ENCODE results near the gene CHST15. TPM values are rescaled to one million over a fixed set of nuclear protein-coding genes. Genes with fewer than 3 reads are reported as not detected.

CHST15 gene
- total RNA-seq, 4 donors from 2014 or later: 43.2 to 104 (median 81.5) TPM

DNA sequence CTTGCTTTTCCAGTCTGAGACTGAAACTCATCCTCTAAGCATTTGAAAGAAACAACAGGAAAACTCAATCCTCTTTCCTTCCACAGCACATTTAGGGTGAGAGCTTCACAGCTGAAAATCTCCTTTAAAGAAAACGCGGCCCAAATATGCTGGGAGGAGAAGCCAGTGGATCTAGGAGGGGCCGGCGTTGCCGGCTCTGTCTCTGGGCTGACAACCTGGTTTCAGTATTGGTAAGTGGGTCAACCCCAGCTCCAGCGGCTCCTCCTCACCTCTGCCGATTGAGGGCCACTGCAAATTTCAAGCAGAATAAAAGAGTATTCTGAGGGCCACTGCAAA, 126.5 kb downstream of the CHST15 start:
- peaks cover 0 to 5% of the 10 kb centered on the region in 2 donors for H3K4me1 ChIP-seq
- H3K9me3 ChIP-seq: no peaks in the 10 kb centered on the region
- 67 to 74% methylated on average over 7 of the region's 7 CpGs for WGBS, 2 donors
- H3K27me3 ChIP-seq: peaks cover 8% of the 10 kb centered on the region
- no peak for DNase-seq
- H3K36me3 ChIP-seq: no peaks in the 10 kb centered on the region
- H3K4me3 ChIP-seq (replicated peaks in 1 of 3): no peak overlapping the region
- intact Hi-C loops (cut with DNase I): loop anchor here (2.0 kb wide), 1 partner anchor 384 kb away; no protein-coding TSS in a partner anchor
- TF ChIP-seq, protein P1, sequence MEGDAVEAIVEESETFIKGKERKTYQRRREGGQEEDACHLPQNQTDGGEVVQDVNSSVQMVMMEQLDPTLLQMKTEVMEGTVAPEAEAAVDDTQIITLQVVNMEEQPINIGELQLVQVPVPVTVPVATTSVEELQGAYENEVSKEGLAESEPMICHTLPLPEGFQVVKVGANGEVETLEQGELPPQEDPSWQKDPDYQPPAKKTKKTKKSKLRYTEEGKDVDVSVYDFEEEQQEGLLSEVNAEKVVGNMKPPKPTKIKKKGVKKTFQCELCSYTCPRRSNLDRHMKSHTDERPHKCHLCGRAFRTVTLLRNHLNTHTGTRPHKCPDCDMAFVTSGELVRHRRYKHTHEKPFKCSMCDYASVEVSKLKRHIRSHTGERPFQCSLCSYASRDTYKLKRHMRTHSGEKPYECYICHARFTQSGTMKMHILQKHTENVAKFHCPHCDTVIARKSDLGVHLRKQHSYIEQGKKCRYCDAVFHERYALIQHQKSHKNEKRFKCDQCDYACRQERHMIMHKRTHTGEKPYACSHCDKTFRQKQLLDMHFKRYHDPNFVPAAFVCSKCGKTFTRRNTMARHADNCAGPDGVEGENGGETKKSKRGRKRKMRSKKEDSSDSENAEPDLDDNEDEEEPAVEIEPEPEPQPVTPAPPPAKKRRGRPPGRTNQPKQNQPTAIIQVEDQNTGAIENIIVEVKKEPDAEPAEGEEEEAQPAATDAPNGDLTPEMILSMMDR (IDR thresholded peaks at IDR 0.05): no peak
- no peak for TF ChIP-seq POLR2A (IDR thresholded peaks at IDR 0.05)
- H3K27ac ChIP-seq: no peak overlapping the region

DNA sequence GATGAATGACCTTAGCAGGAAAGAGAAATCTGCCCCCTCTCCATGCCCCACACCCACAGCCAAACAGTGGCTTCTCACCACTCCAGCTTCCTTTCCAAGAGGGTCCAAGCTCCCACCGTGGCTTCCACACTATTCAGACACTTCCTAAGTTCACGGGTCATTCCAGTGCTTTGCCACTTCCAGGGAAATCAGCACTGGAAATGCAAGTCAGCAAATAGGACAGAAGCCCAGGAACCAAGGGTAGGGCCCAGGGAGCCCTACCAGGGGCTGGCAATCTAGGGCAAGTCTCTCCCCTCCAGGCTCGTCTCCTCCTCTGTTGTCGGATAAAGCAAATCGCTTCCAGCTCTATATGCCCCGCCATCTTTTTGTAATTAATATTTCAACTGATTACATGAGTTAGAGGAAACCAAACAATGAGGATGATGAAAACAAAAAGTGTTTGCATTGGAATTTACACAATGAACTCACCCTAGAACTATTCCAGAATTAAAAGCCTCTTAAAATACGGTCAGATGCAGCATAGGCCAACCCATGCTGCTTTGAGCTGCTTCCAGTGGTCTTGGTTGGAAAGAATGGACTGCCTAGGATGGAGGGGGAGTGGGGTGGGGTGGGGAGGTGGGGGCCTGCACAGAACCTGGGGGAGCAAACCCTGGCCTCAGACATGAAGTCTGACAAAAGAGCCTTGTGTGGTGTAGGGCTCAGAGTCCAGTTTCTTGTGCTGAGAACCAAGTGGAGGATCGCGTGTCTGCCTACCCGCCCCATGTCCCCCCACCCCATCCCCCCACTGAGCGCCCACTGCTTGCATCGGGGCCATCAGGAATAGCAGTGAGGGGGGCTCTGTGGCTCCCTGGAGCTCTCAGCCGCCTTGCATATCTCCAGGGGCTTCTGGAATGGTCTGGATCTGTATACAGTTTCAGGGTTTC, 127.2 kb downstream of the CHST15 start:
- Histone ChIP-seq H3K27ac (no peak overlapping the region), H3K4me1 (peaks cover 0 to 5% of the 10 kb centered on the region in 2 donors), H3K36me3 (no peaks in the 10 kb centered on the region), H3K27me3 (peaks cover 8% of the 10 kb centered on the region), H3K9me3 (no peaks in the 10 kb centered on the region), H3K4me3 (replicated peaks in 1 of 3) (no peak overlapping the region)
- intact Hi-C loops (cut with DNase I): loop anchor here (2.0 kb wide), 1 partner anchor 383 kb away; no protein-coding TSS in a partner anchor
- DNase-seq: no peak
- TF ChIP-seq, protein P1 (IDR thresholded peaks at IDR 0.05): no peak
- no peak for TF ChIP-seq POLR2A (IDR thresholded peaks at IDR 0.05)
- WGBS, 2 donors: 69 to 82% methylated on average over 12 to 13 of the region's 13 CpGs

DNA sequence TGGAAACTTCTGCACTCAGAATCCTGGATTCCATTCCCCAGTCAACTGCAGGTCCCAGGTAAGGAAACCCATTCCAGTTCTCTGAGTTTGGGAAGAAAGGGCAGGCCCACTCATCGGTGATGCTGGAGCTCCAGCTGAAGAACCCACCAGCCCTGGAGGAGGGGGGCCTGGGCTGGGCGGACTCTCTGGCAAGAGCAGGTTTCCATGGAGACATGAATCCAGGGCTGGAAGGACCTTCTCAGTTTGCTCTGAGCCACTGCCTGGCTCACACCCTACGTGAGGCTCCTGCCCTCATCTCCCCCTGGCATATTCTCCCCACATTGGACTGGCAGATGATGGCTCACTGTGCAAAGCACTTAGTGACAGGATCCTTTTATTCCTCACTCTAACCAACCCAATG, 128.4 kb downstream of the CHST15 start:
- intact Hi-C loops (cut with DNase I): no loop called here
- H3K4me1 ChIP-seq: peaks cover 0 to 5% of the 10 kb centered on the region in 2 donors
- 78 to 89% methylated on average over 1 to 3 of the region's 3 CpGs for WGBS, 2 donors
- H3K27me3 ChIP-seq: peaks cover 4% of the 10 kb centered on the region
- no peaks in the 10 kb centered on the region for H3K9me3 ChIP-seq
- TF ChIP-seq, protein P1 (IDR thresholded peaks at IDR 0.05): no peak
- TF ChIP-seq POLR2A (IDR thresholded peaks at IDR 0.05): no peak
- no peaks in the 10 kb centered on the region for H3K36me3 ChIP-seq
- no peak overlapping the region for H3K27ac ChIP-seq
- H3K4me3 ChIP-seq (replicated peaks in 1 of 3): no peak overlapping the region
- DNase-seq: no peak

DNA sequence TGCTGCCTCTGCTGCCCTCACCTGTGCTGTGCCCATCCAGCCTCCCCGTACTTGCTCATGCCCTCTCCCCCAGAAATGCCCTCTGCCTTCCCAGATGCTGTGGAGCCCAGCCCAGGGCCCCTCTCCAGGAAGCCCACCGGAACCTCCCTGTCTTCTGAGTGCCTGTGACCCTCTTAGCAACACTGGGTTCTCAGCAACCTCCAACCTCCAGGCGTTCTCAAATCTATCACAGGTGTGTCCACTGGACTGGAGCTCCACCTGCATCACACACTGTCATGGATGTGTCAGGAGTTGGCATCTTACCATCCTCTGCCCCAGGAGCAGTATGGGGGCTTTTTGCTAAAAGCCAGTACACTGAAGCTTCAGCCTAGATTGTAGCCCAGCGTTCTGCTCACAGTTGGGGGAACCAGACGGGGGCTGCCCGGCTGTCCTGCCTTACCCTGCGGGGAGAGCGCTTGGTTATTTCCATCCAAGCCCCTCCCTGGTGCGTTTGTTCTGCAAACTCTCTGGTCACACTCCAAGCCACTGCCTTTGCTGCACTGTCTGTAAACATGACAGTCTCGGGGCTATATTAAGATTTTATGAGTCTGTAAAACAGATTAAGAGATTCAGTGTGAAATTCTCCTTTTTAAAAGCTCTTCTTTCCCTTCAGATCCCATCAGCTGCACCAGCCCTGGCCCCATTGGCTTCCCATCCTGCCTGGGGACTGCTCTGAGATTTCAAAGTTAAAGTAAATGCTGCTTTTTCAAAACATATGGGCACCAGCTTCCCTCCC, 130.5 kb downstream of the CHST15 start:
- intact Hi-C loops (cut with DNase I): no loop called here
- peaks cover 0 to 5% of the 10 kb centered on the region in 2 donors for H3K4me1 ChIP-seq
- no peaks in the 10 kb centered on the region for H3K36me3 ChIP-seq
- no peak for DNase-seq
- WGBS, 2 donors: 56% methylated on average over 9 to 10 of the region's 10 CpGs
- no peak overlapping the region for H3K4me3 ChIP-seq (replicated peaks in 1 of 3)
- no peak overlapping the region for H3K27ac ChIP-seq
- TF ChIP-seq POLR2A (IDR thresholded peaks at IDR 0.05): no peak
- TF ChIP-seq, protein P1 (IDR thresholded peaks at IDR 0.05): no peak
- no peaks in the 10 kb centered on the region for H3K9me3 ChIP-seq
- H3K27me3 ChIP-seq: no peaks in the 10 kb centered on the region
